HepG2 (cell line): Measurements from ENCODE around the gene NINJ2. TPM values are rescaled to one million over a fixed set of nuclear protein-coding genes. Genes with fewer than 3 reads are reported as not detected.
A peak's percentile ranks its signal among the peaks of the same experiment; 100 is the strongest.

Source experiments
- ASH2L ChIP-seq: fragments of 300-600, 200-600 bp; sonication (generic); IDR thresholded peaks from 2 replicates; pipeline ENCODE4 v1.7.0; 2017; ENCODE audit warnings: low read depth, mild to moderate bottlenecking, moderate library complexity, mixed read lengths, low read length; ENCODE audit not compliant: insufficient read length
- FOXJ3 ChIP-seq: sonication (generic); formaldehyde crosslinking; IDR thresholded peaks from 2 replicates; pipeline ENCODE4 v1.4.0; 2020; ENCODE audit warnings: missing genetic modification reagents, mild to moderate bottlenecking, borderline replicate concordance
- GZF1 ChIP-seq: sonication (generic); formaldehyde crosslinking; IDR thresholded peaks from 2 replicates; pipeline ENCODE4 v1.5.1; 2020; ENCODE audit warnings: mild to moderate bottlenecking, missing genetic modification reagents
- HOXA5 ChIP-seq: sonication (generic); formaldehyde crosslinking; IDR thresholded peaks from 2 replicates; pipeline ENCODE4 v1.4.0; 2020; ENCODE audit warnings: missing genetic modification reagents
- NFYB ChIP-seq: sonication (generic); formaldehyde crosslinking; IDR thresholded peaks from 2 replicates; pipeline ENCODE4 v1.4.0; 2020; ENCODE audit warnings: missing genetic modification reagents
- RARG ChIP-seq: sonication (generic); formaldehyde crosslinking; IDR thresholded peaks from 2 replicates; pipeline ENCODE4 v1.4.0; 2020; ENCODE audit warnings: low read depth, mild to moderate bottlenecking, missing genetic modification reagents
- ZBED4 ChIP-seq: sonication (generic); formaldehyde crosslinking; IDR thresholded peaks from 2 replicates; pipeline ENCODE4 v1.4.0; 2020; ENCODE audit warnings: missing genetic modification reagents, borderline replicate concordance
- ZBTB2 ChIP-seq: sonication (generic); formaldehyde crosslinking; IDR thresholded peaks from 2 replicates; pipeline ENCODE4 v1.8.0; 2022; ENCODE audit warnings: low read depth, missing genetic modification reagents
- ZNF737 ChIP-seq: sonication (generic); formaldehyde crosslinking; IDR thresholded peaks from 2 replicates; pipeline ENCODE4 v1.5.0; 2020; ENCODE audit warnings: missing genetic modification reagents, mild to moderate bottlenecking, borderline replicate concordance
- polyA plus RNA-seq, 8 experiments: library from polyadenylated mRNA; depleted of rRNA in 3 of 8; stranded (reverse) in 7 of 8; unstranded in 1 of 8; fragments of >200 nt; fragmentation: Illumina TruSeq in 4 of 8; extraction: Trizol in 4 of 8; gene quantifications; 2 replicates each; pipeline versions ENCODE4 v1.2.1 to v1.2.3, GENCODE V29; 2011 to 2016; ENCODE audit warnings: low read depth in 4 of 8, missing spikeins in 1 of 8, mixed read lengths in 1 of 8; ENCODE audit not compliant: insufficient read depth in 1 of 8
- total RNA-seq, 5 experiments: library from RNA; depleted of rRNA; stranded (reverse); fragments of >200 nt; fragmentation: Illumina TruSeq; extraction: Trizol; gene quantifications; 2 replicates each; pipeline ENCODE4 v1.2.3, GENCODE V29; 2016; ENCODE audit warnings: low read depth in 1 of 5
- TF ChIP-seq, protein P1 (sequence below): IDR thresholded peaks from 2 replicates; pipeline ENCODE4 v1.6.1; 2016; ENCODE audit warnings: low read depth, borderline replicate concordance
- TF ChIP-seq, protein P2 (sequence below): sonication (generic); formaldehyde crosslinking; IDR thresholded peaks from 2 replicates; pipeline ENCODE4 v1.5.0; 2020; ENCODE audit warnings: mild to moderate bottlenecking, missing genetic modification reagents, borderline replicate concordance

NINJ2 gene
- total and polyA plus RNA-seq, 2 of the 13 experiments (the other 11 are each of a cell fraction or from before 2014, with no cell fraction given): 0.62 to 3.8 TPM

- TF ChIP-seq GZF1 (CRISPR knock-in tag) (peak; percentile 94; the same call in 1 of the 2 replicates), NFYB (no peak), RARG (CRISPR knock-in tag) (no peak), ZBED4 (CRISPR knock-in tag) (peak; percentile 81), ASH2L (peak; percentile 47), ZBTB2 (CRISPR knock-in tag) (no peak), HOXA5 (peak; percentile 91), ZNF737 (CRISPR knock-in tag) (peak; percentile 21; the same call in 1 of the 2 replicates), FOXJ3 (CRISPR knock-in tag) (peak; percentile 73; the same call in 1 of the 2 replicates)
- TF ChIP-seq, protein P1, sequence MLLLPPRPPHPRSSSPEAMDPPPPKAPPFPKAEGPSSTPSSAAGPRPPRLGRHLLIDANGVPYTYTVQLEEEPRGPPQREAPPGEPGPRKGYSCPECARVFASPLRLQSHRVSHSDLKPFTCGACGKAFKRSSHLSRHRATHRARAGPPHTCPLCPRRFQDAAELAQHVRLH (CRISPR knock-in tag): peak; percentile 80; the same call in 1 of the 2 replicates
- TF ChIP-seq, protein P2, sequence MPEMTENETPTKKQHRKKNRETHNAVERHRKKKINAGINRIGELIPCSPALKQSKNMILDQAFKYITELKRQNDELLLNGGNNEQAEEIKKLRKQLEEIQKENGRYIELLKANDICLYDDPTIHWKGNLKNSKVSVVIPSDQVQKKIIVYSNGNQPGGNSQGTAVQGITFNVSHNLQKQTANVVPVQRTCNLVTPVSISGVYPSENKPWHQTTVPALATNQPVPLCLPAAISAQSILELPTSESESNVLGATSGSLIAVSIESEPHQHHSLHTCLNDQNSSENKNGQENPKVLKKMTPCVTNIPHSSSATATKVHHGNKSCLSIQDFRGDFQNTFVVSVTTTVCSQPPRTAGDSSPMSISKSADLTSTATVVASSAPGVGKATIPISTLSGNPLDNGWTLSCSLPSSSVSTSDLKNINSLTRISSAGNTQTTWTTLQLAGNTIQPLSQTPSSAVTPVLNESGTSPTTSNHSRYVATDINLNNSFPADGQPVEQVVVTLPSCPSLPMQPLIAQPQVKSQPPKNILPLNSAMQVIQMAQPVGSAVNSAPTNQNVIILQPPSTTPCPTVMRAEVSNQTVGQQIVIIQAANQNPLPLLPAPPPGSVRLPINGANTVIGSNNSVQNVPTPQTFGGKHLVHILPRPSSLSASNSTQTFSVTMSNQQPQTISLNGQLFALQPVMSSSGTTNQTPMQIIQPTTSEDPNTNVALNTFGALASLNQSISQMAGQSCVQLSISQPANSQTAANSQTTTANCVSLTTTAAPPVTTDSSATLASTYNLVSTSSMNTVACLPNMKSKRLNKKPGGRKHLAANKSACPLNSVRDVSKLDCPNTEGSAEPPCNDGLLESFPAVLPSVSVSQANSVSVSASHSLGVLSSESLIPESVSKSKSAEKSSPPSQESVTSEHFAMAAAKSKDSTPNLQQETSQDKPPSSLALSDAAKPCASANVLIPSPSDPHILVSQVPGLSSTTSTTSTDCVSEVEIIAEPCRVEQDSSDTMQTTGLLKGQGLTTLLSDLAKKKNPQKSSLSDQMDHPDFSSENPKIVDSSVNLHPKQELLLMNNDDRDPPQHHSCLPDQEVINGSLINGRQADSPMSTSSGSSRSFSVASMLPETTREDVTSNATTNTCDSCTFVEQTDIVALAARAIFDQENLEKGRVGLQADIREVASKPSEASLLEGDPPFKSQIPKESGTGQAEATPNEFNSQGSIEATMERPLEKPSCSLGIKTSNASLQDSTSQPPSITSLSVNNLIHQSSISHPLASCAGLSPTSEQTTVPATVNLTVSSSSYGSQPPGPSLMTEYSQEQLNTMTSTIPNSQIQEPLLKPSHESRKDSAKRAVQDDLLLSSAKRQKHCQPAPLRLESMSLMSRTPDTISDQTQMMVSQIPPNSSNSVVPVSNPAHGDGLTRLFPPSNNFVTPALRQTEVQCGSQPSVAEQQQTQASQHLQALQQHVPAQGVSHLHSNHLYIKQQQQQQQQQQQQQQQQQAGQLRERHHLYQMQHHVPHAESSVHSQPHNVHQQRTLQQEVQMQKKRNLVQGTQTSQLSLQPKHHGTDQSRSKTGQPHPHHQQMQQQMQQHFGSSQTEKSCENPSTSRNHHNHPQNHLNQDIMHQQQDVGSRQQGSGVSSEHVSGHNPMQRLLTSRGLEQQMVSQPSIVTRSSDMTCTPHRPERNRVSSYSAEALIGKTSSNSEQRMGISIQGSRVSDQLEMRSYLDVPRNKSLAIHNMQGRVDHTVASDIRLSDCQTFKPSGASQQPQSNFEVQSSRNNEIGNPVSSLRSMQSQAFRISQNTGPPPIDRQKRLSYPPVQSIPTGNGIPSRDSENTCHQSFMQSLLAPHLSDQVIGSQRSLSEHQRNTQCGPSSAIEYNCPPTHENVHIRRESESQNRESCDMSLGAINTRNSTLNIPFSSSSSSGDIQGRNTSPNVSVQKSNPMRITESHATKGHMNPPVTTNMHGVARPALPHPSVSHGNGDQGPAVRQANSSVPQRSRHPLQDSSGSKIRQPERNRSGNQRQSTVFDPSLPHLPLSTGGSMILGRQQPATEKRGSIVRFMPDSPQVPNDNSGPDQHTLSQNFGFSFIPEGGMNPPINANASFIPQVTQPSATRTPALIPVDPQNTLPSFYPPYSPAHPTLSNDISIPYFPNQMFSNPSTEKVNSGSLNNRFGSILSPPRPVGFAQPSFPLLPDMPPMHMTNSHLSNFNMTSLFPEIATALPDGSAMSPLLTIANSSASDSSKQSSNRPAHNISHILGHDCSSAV: no peak
Measured at GRCh38 chr12:585062-586061, 77.9 kb downstream of the NINJ2 start (continued).
